MM.1S (cell line): ENCODE measurements around the gene MARCHF9.

Source experiments
- CTCF ChIP-seq: fragments of 300-600 bp; sonication (generic); IDR thresholded peaks from 2 replicates; pipeline ENCODE4 v1.5.1; 2016; ENCODE audit warnings: antibody characterized with exemption, low read length, mixed read lengths
- EZH2phosphoT487 ChIP-seq: fragments of 300-600 bp; sonication (generic); IDR thresholded peaks from 2 replicates; pipeline ENCODE4 v1.6.1; 2018; ENCODE audit warnings: antibody characterized with exemption, low read length

DNA sequence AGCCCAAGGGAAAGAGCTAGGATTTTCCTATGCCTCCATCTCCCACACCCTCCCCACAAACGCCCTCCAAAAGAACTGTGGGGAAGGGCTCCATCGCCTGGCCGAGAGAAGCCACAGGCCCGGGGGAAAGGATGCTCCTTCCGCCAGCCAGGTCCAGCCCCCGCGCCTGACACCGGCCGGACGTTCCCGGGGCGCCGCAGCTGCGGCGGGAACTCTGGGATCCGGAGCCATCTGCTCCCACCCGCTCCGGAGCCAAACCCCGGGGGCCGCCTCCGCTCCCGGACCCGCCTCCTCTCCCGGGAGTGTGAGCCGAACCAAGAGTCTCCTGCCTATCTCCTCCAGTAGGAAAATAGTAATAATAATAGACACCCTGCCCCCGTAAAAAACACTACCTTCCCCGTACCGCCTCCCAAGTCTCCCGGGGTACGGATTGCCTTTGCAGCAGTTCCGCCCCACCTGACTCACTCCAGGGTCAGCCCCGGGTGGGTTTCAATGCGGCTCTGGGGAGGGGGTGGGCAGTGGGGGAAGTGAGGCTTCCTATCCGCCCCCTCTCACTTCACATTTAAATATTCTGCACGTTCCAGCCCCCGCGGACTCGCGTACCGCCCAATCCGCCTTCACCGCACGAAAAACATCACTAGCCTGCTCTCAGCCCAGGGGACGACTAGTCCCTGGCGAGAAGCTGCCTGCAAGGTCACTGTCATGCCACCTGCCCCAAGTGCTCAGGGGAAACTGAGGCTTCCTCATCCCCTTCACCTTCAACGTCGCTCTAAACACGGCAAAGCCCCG is 18.8 kb upstream of the MARCHF9 start:
- TF ChIP-seq EZH2phosphoT487 (no peak), CTCF (no peak)
